ENCODE data around the gene ARHGEF7.
A peak's percentile ranks its signal among the peaks of the same experiment; 100 is the strongest.

The ARHGEF7 gene

GRCh38 chr13:111129465-111130115 lies 14.5 kb downstream of the ARHGEF7 start:
- Histone ChIP-seq H3K9me3 (ENCODE audit: low read length) (no peaks in the 10 kb centered on the region), H3K79me2 (ENCODE audit: insufficient read depth, low read length) (no peaks in the 10 kb centered on the region), H3F3A (ENCODE audit: insufficient read depth, low read length) (no peaks in the 10 kb centered on the region), H3K9ac (ENCODE audit: low read length) (no peak overlapping the region), H4K20me1 (ENCODE audit: insufficient read depth, low read length) (no peaks in the 10 kb centered on the region), H3K36me3 (ENCODE audit: insufficient read depth, low read length) (no peaks in the 10 kb centered on the region), H3K27me3 (ENCODE audit: insufficient read depth, low read length) (no peaks in the 10 kb centered on the region; the same call in 1 of the 2 replicates), H2AFZ (ENCODE audit: low read length) (no peak overlapping the region), H3K9me2 (ENCODE audit: low read depth, low read length) (no peaks in the 10 kb centered on the region), H3K4me1 (ENCODE audit: insufficient read depth, low read length, severe bottlenecking) (peaks cover 5% of the 10 kb centered on the region), H3K27ac (ENCODE audit: low read depth, low read length, poor library complexity, severe bottlenecking) (no peak overlapping the region), H3K4me2 (ENCODE audit: low read length) (peak overlapping the region; percentile 9; the same call in 1 of the 2 replicates), H3K4me3 (ENCODE audit: low read depth, low read length, poor library complexity, severe bottlenecking) (no peak overlapping the region)
- TF ChIP-seq CTCF (IDR thresholded peaks at IDR 0.05; ENCODE audit: low read length) (no peak), EZH2 (IDR thresholded peaks at IDR 0.05; ENCODE audit: borderline replicate concordance, low read length) (no peak)

- Histone ChIP-seq H3K4me2 (ENCODE audit: low read length) (no peak overlapping the region), H3K27ac (ENCODE audit: low read depth, low read length, poor library complexity, severe bottlenecking) (no peak overlapping the region), H3K4me1 (ENCODE audit: insufficient read depth, low read length, severe bottlenecking) (peaks cover 5% of the 10 kb centered on the region), H3K9me2 (ENCODE audit: low read depth, low read length) (no peaks in the 10 kb centered on the region), H3K36me3 (ENCODE audit: insufficient read depth, low read length) (no peaks in the 10 kb centered on the region), H3F3A (ENCODE audit: insufficient read depth, low read length) (no peaks in the 10 kb centered on the region), H3K79me2 (ENCODE audit: insufficient read depth, low read length) (no peaks in the 10 kb centered on the region), H3K9me3 (ENCODE audit: low read length) (no peaks in the 10 kb centered on the region), H3K27me3 (ENCODE audit: insufficient read depth, low read length) (no peaks in the 10 kb centered on the region; the same call in 1 of the 2 replicates), H2AFZ (ENCODE audit: low read length) (no peak overlapping the region), H3K4me3 (ENCODE audit: low read depth, low read length, poor library complexity, severe bottlenecking) (no peak overlapping the region), H3K9ac (ENCODE audit: low read length) (no peak overlapping the region), H4K20me1 (ENCODE audit: insufficient read depth, low read length) (no peaks in the 10 kb centered on the region)
- no peak for TF ChIP-seq EZH2 (IDR thresholded peaks at IDR 0.05; ENCODE audit: borderline replicate concordance, low read length)
These were observed 15.0 kb downstream of the ARHGEF7 start for GRCh38 chr13:111130116-111130508.

- H3K4me3 ChIP-seq (ENCODE audit: low read depth, low read length, poor library complexity, severe bottlenecking) = no peak overlapping the region
- H3K27me3 ChIP-seq (ENCODE audit: insufficient read depth, low read length) = no peaks in the 10 kb centered on the region
- no peaks in the 10 kb centered on the region for H3F3A ChIP-seq (ENCODE audit: insufficient read depth, low read length)
- no peak overlapping the region for H2AFZ ChIP-seq (ENCODE audit: low read length)
- H3K9ac ChIP-seq (ENCODE audit: low read length) = no peak overlapping the region
- H3K4me1 ChIP-seq (ENCODE audit: insufficient read depth, low read length, severe bottlenecking) = peaks cover 5% of the 10 kb centered on the region
- H3K27ac ChIP-seq (ENCODE audit: low read depth, low read length, poor library complexity, severe bottlenecking) = no peak overlapping the region
- no peak overlapping the region for H3K4me2 ChIP-seq (ENCODE audit: low read length)
- TF ChIP-seq EZH2 (IDR thresholded peaks at IDR 0.05; ENCODE audit: borderline replicate concordance, low read length) (no peak), CTCF (IDR thresholded peaks at IDR 0.05; ENCODE audit: low read length) (no peak)
- H3K79me2 ChIP-seq (ENCODE audit: insufficient read depth, low read length) = no peaks in the 10 kb centered on the region
- H3K36me3 ChIP-seq (ENCODE audit: insufficient read depth, low read length) = no peaks in the 10 kb centered on the region
- H4K20me1 ChIP-seq (ENCODE audit: insufficient read depth, low read length) = no peaks in the 10 kb centered on the region
- H3K9me3 ChIP-seq (ENCODE audit: low read length) = no peaks in the 10 kb centered on the region
- H3K9me2 ChIP-seq (ENCODE audit: low read depth, low read length) = no peaks in the 10 kb centered on the region
These were observed 15.9 kb downstream of the ARHGEF7 start for GRCh38 chr13:111131048-111131447.

- Histone ChIP-seq H4K20me1 (ENCODE audit: insufficient read depth, low read length) (no peaks in the 10 kb centered on the region), H3K27me3 (ENCODE audit: insufficient read depth, low read length) (no peaks in the 10 kb centered on the region), H2AFZ (ENCODE audit: low read length) (no peak overlapping the region), H3F3A (ENCODE audit: insufficient read depth, low read length) (no peaks in the 10 kb centered on the region), H3K4me1 (ENCODE audit: insufficient read depth, low read length, severe bottlenecking) (peaks cover 5% of the 10 kb centered on the region), H3K4me3 (ENCODE audit: low read depth, low read length, poor library complexity, severe bottlenecking) (no peak overlapping the region), H3K9ac (ENCODE audit: low read length) (no peak overlapping the region), H3K36me3 (ENCODE audit: insufficient read depth, low read length) (no peaks in the 10 kb centered on the region), H3K9me3 (ENCODE audit: low read length) (no peaks in the 10 kb centered on the region), H3K79me2 (ENCODE audit: insufficient read depth, low read length) (no peaks in the 10 kb centered on the region), H3K9me2 (ENCODE audit: low read depth, low read length) (no peaks in the 10 kb centered on the region), H3K27ac (ENCODE audit: low read depth, low read length, poor library complexity, severe bottlenecking) (no peak overlapping the region), H3K4me2 (ENCODE audit: low read length) (no peak overlapping the region)
- no peak for TF ChIP-seq EZH2 (IDR thresholded peaks at IDR 0.05; ENCODE audit: borderline replicate concordance, low read length)
- TF ChIP-seq CTCF (IDR thresholded peaks at IDR 0.05; ENCODE audit: low read length) = no peak
These were observed 16.5 kb downstream of the ARHGEF7 start for GRCh38 chr13:111131611-111132010.
